ENCODE data around the gene CD28. TPM values are rescaled to one million over a fixed set of nuclear protein-coding genes. Genes with fewer than 3 reads are reported as not detected.
"Not testable (repeated sequence)": the region's sequence is repeated elsewhere in the genome, so short reads cannot be mapped to it uniquely, and the experiment has no call there.

Gene CD28
- polyA plus RNA-seq, 4 donors = 1.3 to 2.3 (median 2.0) TPM

- DNase-seq (ENCODE audit: low read depth in 4 of 4, low spot score in 3 of 4) = no peak
Observed at GRCh38 chr2:203685789-203686420, 20.5 kb upstream of the CD28 start.

- no peak for DNase-seq (ENCODE audit: low read depth in 4 of 4, low spot score in 3 of 4)
Observed at GRCh38 chr2:203687165-203687564, 19.3 kb upstream of the CD28 start.

GRCh38 chr2:203688798-203689197 is 17.6 kb upstream of the CD28 start:
- DNase-seq (ENCODE audit: low read depth in 4 of 4, low spot score in 3 of 4) = no peak

- DNase-seq (ENCODE audit: low read depth in 4 of 4, low spot score in 3 of 4) = no peak
Observed at GRCh38 chr2:203689426-203690116, 16.9 kb upstream of the CD28 start.

GRCh38 chr2:203690117-203690431 is 16.4 kb upstream of the CD28 start:
- DNase-seq (ENCODE audit: low read depth in 4 of 4, low spot score in 3 of 4) = no peak

GRCh38 chr2:203690441-203691047 is 15.9 kb upstream of the CD28 start:
- DNase-seq (ENCODE audit: low read depth in 4 of 4, low spot score in 3 of 4) = no peak

- DNase-seq (ENCODE audit: low read depth in 4 of 4, low spot score in 3 of 4) = no peak
Observed at GRCh38 chr2:203691149-203691548, 15.3 kb upstream of the CD28 start.

- peak in 3 of 4 donors; percentile 33 to 43 (median 40) for DNase-seq (ENCODE audit: low read depth in 4 of 4, low spot score in 3 of 4)
Observed at GRCh38 chr2:203692031-203692710, 14.3 kb upstream of the CD28 start.

- DNase-seq (ENCODE audit: low read depth in 4 of 4, low spot score in 3 of 4) = no peak
Observed at GRCh38 chr2:203693242-203693879, 13.1 kb upstream of the CD28 start.

- no peak for DNase-seq (ENCODE audit: low read depth in 4 of 4, low spot score in 3 of 4)
Observed at GRCh38 chr2:203694191-203694590, 12.2 kb upstream of the CD28 start.

GRCh38 chr2:203697190-203697589 is 9.2 kb upstream of the CD28 start:
- no peak for DNase-seq (ENCODE audit: low read depth in 4 of 4, low spot score in 3 of 4)

GRCh38 chr2:203697763-203698162 is 8.7 kb upstream of the CD28 start:
- DNase-seq (ENCODE audit: low read depth in 4 of 4, low spot score in 3 of 4) = not testable (repeated sequence)

GRCh38 chr2:203698410-203698809 is 8.0 kb upstream of the CD28 start:
- not testable (repeated sequence) for DNase-seq (ENCODE audit: low read depth in 4 of 4, low spot score in 3 of 4)

GRCh38 chr2:203704430-203704829 is 2.0 kb upstream of the CD28 start:
- DNase-seq (ENCODE audit: low read depth in 4 of 4, low spot score in 3 of 4) = no peak

GRCh38 chr2:203705178-203705577 is 1.3 kb upstream of the CD28 start:
- no peak for DNase-seq (ENCODE audit: low read depth in 4 of 4, low spot score in 3 of 4)

GRCh38 chr2:203707530-203707929 is 1.1 kb downstream of the CD28 start:
- no peak for DNase-seq (ENCODE audit: low read depth in 4 of 4, low spot score in 3 of 4)

GRCh38 chr2:203708846-203709396 is 2.5 kb downstream of the CD28 start:
- DNase-seq (ENCODE audit: low read depth in 4 of 4, low spot score in 3 of 4) = no peak

GRCh38 chr2:203709416-203710040 is 3.1 kb downstream of the CD28 start:
- no peak for DNase-seq (ENCODE audit: low read depth in 4 of 4, low spot score in 3 of 4)

GRCh38 chr2:203710226-203710625 is 3.8 kb downstream of the CD28 start:
- DNase-seq (ENCODE audit: low read depth in 4 of 4, low spot score in 3 of 4) = no peak

- no peak for DNase-seq (ENCODE audit: low read depth in 4 of 4, low spot score in 3 of 4)
Observed at GRCh38 chr2:203710952-203711351, 4.5 kb downstream of the CD28 start.
